K562 (cell line): ENCODE data around the gene PTPN11. TPM values are rescaled to one million over a fixed set of nuclear protein-coding genes. Genes with fewer than 3 reads are reported as not detected.

Experiments used
- ATAC-seq: fragments of 200-7000 bp; cut with Tn5 transposase; 3 replicates; pipeline ENCODE4 v1.9.1; 2020; ENCODE audit warnings: moderate library complexity
- BruUV-seq: library from RNA; stranded (reverse); fragments of 400-500 nt; replicated peaks from 2 replicates; lab custom pipeline; 2021; lab: Mats Ljungman, UMichigan
- CTCF ChIA-PET: fragments of 300-600 bp; formaldehyde crosslinking; extraction: SDS; loops from one replicate; lab custom pipeline; 2021; ENCODE audit warnings: low intra/inter-chr PET ratio; lab: Yijun Ruan, JAX
- POLR2A ChIA-PET: fragments of 300-600, 350-650 bp; sonication (Branson Sonifier 250); formaldehyde crosslinking; extraction: SDS; loops from one replicate; lab custom pipeline; 2021; ENCODE audit warnings: antibody characterized with exemption, inconsistent platforms; lab: Yijun Ruan, JAX
- DNase-seq, 4 experiments: peaks; one replicate each; pipeline versions ENCODE4 v3.0.0 to v3.0.0-alpha.2; 2011 to 2018; ENCODE audit warnings: low spot score in 3 of 4, mixed read lengths in 3 of 4; ENCODE audit errors: extremely low read depth in 1 of 4
- FAIRE-seq: peaks from 2 replicates; lab custom pipeline; 2011; peaks lifted over from hg19 to GRCh38; lab: Jason Lieb, UNC
- H2AFZ ChIP-seq: 2 replicates; pipeline ENCODE4 v1.6.0; 2011; ENCODE audit warnings: low read depth, low read length, control low read depth, inconsistent platforms
- H3K27ac ChIP-seq: fragments of 200-600 bp; 3 replicates; pipeline ENCODE4 v1.8.0; 2011; ENCODE audit warnings: low read depth, mild to moderate bottlenecking, control low read depth, inconsistent platforms, low read length, moderate library complexity, mixed read lengths; ENCODE audit errors: extremely low read depth
- H3K27me3 ChIP-seq, 2 experiments: fragments of 300-600 bp in 1 of 2; 2 replicates in 1 of 2; 3 replicates in 1 of 2; pipeline versions ENCODE4 v1.6.0 to v1.8.0; 2011; ENCODE audit warnings: inconsistent platforms in 2 of 2, low read length in 2 of 2, mild to moderate bottlenecking in 1 of 2, mixed read lengths in 1 of 2, moderate library complexity in 1 of 2; ENCODE audit not compliant: control insufficient read depth in 2 of 2, insufficient read depth in 2 of 2
- H3K36me3 ChIP-seq: fragments of 300-600 bp; 3 replicates; pipeline ENCODE4 v1.8.0; 2011; ENCODE audit warnings: mild to moderate bottlenecking, low read length, inconsistent platforms; ENCODE audit not compliant: control insufficient read depth, insufficient read depth
- H3K4me1 ChIP-seq, 2 experiments: fragments of 200-600 bp in 1 of 2; replicated peaks in 1 of 2; 2 replicates in 1 of 2; 3 replicates in 1 of 2; pipeline versions ENCODE4 v1.5.1 to v1.8.0; 2011; ENCODE audit warnings: inconsistent platforms in 2 of 2, low read length in 2 of 2, mild to moderate bottlenecking in 1 of 2, mixed read lengths in 1 of 2, moderate library complexity in 1 of 2; ENCODE audit not compliant: control insufficient read depth in 2 of 2, insufficient read depth in 2 of 2
- H3K4me2 ChIP-seq: 2 replicates; pipeline ENCODE4 v1.6.1; 2011; ENCODE audit warnings: low read length, control low read depth, inconsistent platforms, mixed read lengths; ENCODE audit not compliant: insufficient read depth
- H3K4me3 ChIP-seq: fragments of 200-600 bp; sonication (generic), shearing (Covaris generic); 2 replicates; pipeline ENCODE4 v1.5.1; 2016; ENCODE audit warnings: control low read depth, inconsistent platforms
- H3K79me2 ChIP-seq: fragments of 200-600 bp; 3 replicates; pipeline ENCODE4 v1.8.0; 2011; ENCODE audit warnings: low read length, inconsistent platforms; ENCODE audit not compliant: control insufficient read depth, insufficient read depth
- H3K9ac ChIP-seq, 2 experiments: 2 replicates each; pipeline versions ENCODE4 v1.6.0 to v1.6.1; 2011; ENCODE audit warnings: low read depth in 2 of 2, low read length in 2 of 2, control low read depth in 1 of 2, inconsistent platforms in 1 of 2, mild to moderate bottlenecking in 1 of 2, mixed read lengths in 1 of 2; ENCODE audit not compliant: insufficient read depth in 1 of 2
- H3K9me1 ChIP-seq: one replicate; pipeline ENCODE4 v1.6.0; 2011; ENCODE audit warnings: inconsistent platforms, mild to moderate bottlenecking, low read length, moderate library complexity; ENCODE audit not compliant: control insufficient read depth, insufficient read depth
- H3K9me3 ChIP-seq: replicated peaks from 2 replicates; pipeline ENCODE4 v1.5.1; 2011; ENCODE audit warnings: low read depth, low read length, inconsistent platforms; ENCODE audit not compliant: control insufficient read depth, insufficient read depth
- H4K20me1 ChIP-seq: replicated peaks from 2 replicates; pipeline ENCODE4 v1.6.1; 2011; ENCODE audit warnings: low read length, inconsistent platforms, mixed read lengths; ENCODE audit not compliant: control insufficient read depth, insufficient read depth
- CCAR2 ChIP-seq: fragments of 200-400 bp; formaldehyde crosslinking; IDR thresholded peaks from 2 replicates; pipeline ENCODE4 v1.6.1; 2017; ENCODE audit warnings: mild to moderate bottlenecking, low read depth, low read length
- GTF2B ChIP-seq: IDR thresholded peaks from 2 replicates; pipeline ENCODE4 v1.6.1; 2011; ENCODE audit not compliant: insufficient read length; ENCODE audit errors: extremely low read depth
- MCM2 ChIP-seq: fragments of 450-650 bp; IDR thresholded peaks from 2 replicates; pipeline ENCODE4 v1.6.1; 2017; ENCODE audit warnings: low read depth, mild to moderate bottlenecking
- PHTF2 ChIP-seq: fragments of 250-450 bp; sonication (Bioruptor Pico); IDR thresholded peaks from 2 replicates; pipeline ENCODE4 v1.5.0; 2021; ENCODE audit warnings: mild to moderate bottlenecking
- SAP30 ChIP-seq: fragments of 200-600 bp; sonication (generic); IDR thresholded peaks from 2 replicates; pipeline ENCODE4 v1.6.1; 2012; ENCODE audit warnings: borderline replicate concordance, low read depth, mild to moderate bottlenecking, moderate library complexity, low read length, control low read depth, inconsistent platforms; ENCODE audit not compliant: insufficient read depth, poor library complexity, severe bottlenecking
- TARDBP ChIP-seq: fragments of 450-650 bp; IDR thresholded peaks from 2 replicates; pipeline ENCODE4 v1.6.1; 2016
- ZNF431 ChIP-seq: sonication (generic); formaldehyde crosslinking; IDR thresholded peaks from 2 replicates; pipeline ENCODE4 v1.8.0; 2022; ENCODE audit warnings: mild to moderate bottlenecking, missing genetic modification reagents
- WGBS: fragments of 100-300 bp; shearing (Covaris generic); methylation state at CpG from one replicate; pipeline ENCODE4 v1.1.6; 2016; ENCODE audit warnings: low coverage, mixed read lengths; ENCODE audit not compliant: insufficient coverage; ENCODE audit errors: missing lambda C conversion rate; 5-methylcytosine and 5-hydroxymethylcytosine counted together
- in situ Hi-C: fragments of 300-500 bp; cut with MboI; formaldehyde crosslinking; loops from 4 replicates; pipeline ENCODE4 v1.15.0; 2018; ENCODE audit warnings: inconsistent platforms, mixed read lengths
- intact Hi-C: fragments of 100-400 bp; cut with micrococcal nuclease; formaldehyde crosslinking; loops from 2 replicates; pipeline ENCODE4 v1.14.2; 2022
- polyA plus RNA-seq, 8 experiments: library from polyadenylated mRNA; depleted of rRNA in 4 of 8; stranded (reverse) in 5 of 8; unstranded in 3 of 8; fragments of >200 nt; fragmentation: Nextera tagmentation in 2 of 8; fragmentation: Illumina TruSeq in 1 of 8; extraction: Ambion mirVana in 2 of 8; extraction: Trizol in 1 of 8; gene quantifications; 2 replicates each; pipeline versions ENCODE4 v1.2.1 to v1.2.3, GENCODE V29; 2011 to 2014; ENCODE audit warnings: inconsistent platforms in 1 of 8, missing spikeins in 1 of 8
- total RNA-seq, 7 experiments: library from RNA; depleted of rRNA in 6 of 7; stranded (reverse); fragments of >200 nt in 6 of 7; fragmentation: Illumina TruSeq in 2 of 7; extraction: Trizol in 2 of 7; gene quantifications; 2 replicates each; pipeline versions ENCODE4 v1.2.1 to v1.2.3, GENCODE V29; 2011 to 2021; ENCODE audit warnings: low replicate concordance in 1 of 7
- TF ChIP-seq, protein P1 (sequence below): fragments of 250-450 bp; sonication (Bioruptor Pico); IDR thresholded peaks from 2 replicates; pipeline ENCODE4 v1.9.0; 2021; ENCODE audit warnings: mild to moderate bottlenecking

PTPN11 gene
- total and polyA plus RNA-seq, 9 of the 15 experiments (the other 6 are each of a cell fraction or from before 2014, with no cell fraction given) = 22.5 to 126 (median 79.7) TPM

GRCh38 chr12:112517730-112518364 is 99.1 kb downstream of the PTPN11 start:
- in situ Hi-C loops (no loop called here), intact Hi-C loops (no loop called here)
- ChIA-PET POLR2A (interaction anchor here (0.6 to 1.0 kb wide), 5 partner anchors 10 to 28 kb away, joined by 3 read pairs; no protein-coding TSS in a partner anchor), CTCF (no interaction called here)
- H4K20me1 ChIP-seq = no peaks in the 10 kb centered on the region
- H3K9ac ChIP-seq = no peak overlapping the region
- FAIRE-seq = no peak
- no peak for ATAC-seq
- H3K4me2 ChIP-seq = no peak overlapping the region
- TF ChIP-seq TARDBP (no peak), MCM2 (no peak), GTF2B (no peak), ZNF431 (no peak), SAP30 (no peak), PHTF2 (CRISPR knock-in tag) (no peak), CCAR2 (no peak)
- TF ChIP-seq, protein P1, sequence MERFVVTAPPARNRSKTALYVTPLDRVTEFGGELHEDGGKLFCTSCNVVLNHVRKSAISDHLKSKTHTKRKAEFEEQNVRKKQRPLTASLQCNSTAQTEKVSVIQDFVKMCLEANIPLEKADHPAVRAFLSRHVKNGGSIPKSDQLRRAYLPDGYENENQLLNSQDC (CRISPR knock-in tag) = no peak
- no peaks in the 10 kb centered on the region for H3K9me1 ChIP-seq
- no peak overlapping the region for H3K4me3 ChIP-seq
- H3K27me3 ChIP-seq = peaks cover 12 to 17% of the 10 kb centered on the region in 2 experiments; a peak in 3 of 5 replicates
- H3K79me2 ChIP-seq = no peaks in the 10 kb centered on the region
- DNase-seq = no peak
- no peak overlapping the region for H2AFZ ChIP-seq
- H3K36me3 ChIP-seq = no peaks in the 10 kb centered on the region
- BruUV-seq = no TSS peak
- H3K9me3 ChIP-seq = no peaks in the 10 kb centered on the region
- H3K27ac ChIP-seq = no peak overlapping the region
- WGBS = 12% methylated on average over 7 of the region's 7 CpGs
- H3K4me1 ChIP-seq = peaks cover 0 to 6% of the 10 kb centered on the region in 2 experiments; a peak in 2 of 5 replicates
